ENCODE measurements around the gene EML6. TPM values are rescaled to one million over a fixed set of nuclear protein-coding genes. Genes with fewer than 3 reads are reported as not detected.
A peak's percentile ranks its signal among the peaks of the same experiment; 100 is the strongest.

Gene EML6
- polyA plus RNA-seq, 1 donor = 6.0 TPM

DNA sequence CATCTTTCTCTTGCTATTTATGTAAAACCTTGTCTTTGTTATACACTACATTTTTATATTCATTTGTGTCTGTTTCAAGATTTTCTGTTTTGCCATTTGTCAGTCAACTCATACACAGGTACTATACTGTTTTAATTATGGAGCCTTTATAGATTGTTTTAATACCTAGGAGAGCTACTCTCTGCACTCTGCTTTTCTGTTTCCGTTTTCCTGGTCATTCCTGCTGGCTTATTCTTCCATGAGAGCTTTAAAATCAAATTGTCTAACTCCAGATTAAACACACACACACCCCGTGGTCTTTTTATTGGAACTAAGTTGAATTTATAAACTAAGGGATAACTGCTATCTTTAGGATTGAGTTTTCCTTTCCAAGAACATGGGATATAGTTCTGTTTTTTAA lies 165.6 kb downstream of the EML6 start:
- no peaks in the 10 kb centered on the region for H3K4me1 ChIP-seq (ENCODE audit: control insufficient read depth, insufficient read depth, low read length)
- DNase-seq = no peak
- no peaks in the 10 kb centered on the region for H3K36me3 ChIP-seq (ENCODE audit: control insufficient read depth, insufficient read depth, low read length)
- no peak overlapping the region for H3K4me3 ChIP-seq (ENCODE audit: low read length)
- H3K9me3 ChIP-seq (ENCODE audit: control insufficient read depth, low read depth, low read length) = no peaks in the 10 kb centered on the region
- 87% methylated on average over 2 of the region's 2 CpGs for WGBS (ENCODE audit: insufficient coverage, low lambda C conversion rate)
- no peak overlapping the region for H3K27ac ChIP-seq (ENCODE audit: low read length)
- H3K27me3 ChIP-seq (ENCODE audit: control insufficient read depth, insufficient read depth, low read length) = no peaks in the 10 kb centered on the region

- no peak for DNase-seq
- 75% methylated on average over 2 of the region's 4 CpGs for WGBS (ENCODE audit: insufficient coverage, low lambda C conversion rate)
These were observed 168.4 kb downstream of the EML6 start for GRCh38 chr2:54891909-54892308.

DNA sequence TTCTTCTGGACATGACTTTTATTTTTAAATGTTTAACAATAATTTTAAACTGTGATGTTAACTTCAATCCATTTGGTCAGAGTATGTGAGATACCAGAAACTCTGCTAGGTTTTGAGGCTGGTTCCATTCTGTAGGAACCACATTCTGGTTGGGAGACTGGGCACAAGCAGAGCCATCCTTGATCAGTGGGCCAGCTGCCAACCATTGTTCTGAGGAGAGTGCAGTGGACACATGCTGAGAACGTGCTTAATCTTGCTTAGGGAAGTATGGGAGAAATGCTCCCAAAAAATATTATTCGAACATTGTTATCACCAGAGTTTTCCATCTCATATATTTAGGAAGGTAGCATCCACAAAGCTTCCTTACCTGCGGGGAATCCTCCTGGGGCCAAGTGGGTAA lies 171.0 kb downstream of the EML6 start:
- no peak for DNase-seq
- no peak overlapping the region for H3K27ac ChIP-seq (ENCODE audit: low read length)
- no peaks in the 10 kb centered on the region for H3K36me3 ChIP-seq (ENCODE audit: control insufficient read depth, insufficient read depth, low read length)
- WGBS (ENCODE audit: insufficient coverage, low lambda C conversion rate) = no CpG with 5 or more reads among the region's 3 CpGs
- H3K4me3 ChIP-seq (ENCODE audit: low read length) = no peak overlapping the region
- H3K9me3 ChIP-seq (ENCODE audit: control insufficient read depth, low read depth, low read length) = no peaks in the 10 kb centered on the region
- no peaks in the 10 kb centered on the region for H3K4me1 ChIP-seq (ENCODE audit: control insufficient read depth, insufficient read depth, low read length)
- H3K27me3 ChIP-seq (ENCODE audit: control insufficient read depth, insufficient read depth, low read length) = no peaks in the 10 kb centered on the region

More at GRCh38 chr2:54891909-54892308, 168.4 kb downstream of the EML6 start:
- Histone ChIP-seq H3K4me1 (ENCODE audit: control insufficient read depth, insufficient read depth, low read length) (no peaks in the 10 kb centered on the region), H3K27me3 (ENCODE audit: control insufficient read depth, insufficient read depth, low read length) (no peaks in the 10 kb centered on the region), H3K9me3 (ENCODE audit: control insufficient read depth, low read depth, low read length) (no peaks in the 10 kb centered on the region), H3K27ac (ENCODE audit: low read length) (no peak overlapping the region), H3K4me3 (ENCODE audit: low read length) (no peak overlapping the region), H3K36me3 (ENCODE audit: control insufficient read depth, insufficient read depth, low read length) (no peaks in the 10 kb centered on the region)

- Histone ChIP-seq H3K4me3 (ENCODE audit: low read length) (no peak overlapping the region), H3K36me3 (ENCODE audit: control insufficient read depth, insufficient read depth, low read length) (no peaks in the 10 kb centered on the region), H3K27me3 (ENCODE audit: control insufficient read depth, insufficient read depth, low read length) (no peaks in the 10 kb centered on the region), H3K4me1 (ENCODE audit: control insufficient read depth, insufficient read depth, low read length) (no peaks in the 10 kb centered on the region), H3K27ac (ENCODE audit: low read length) (peak overlapping the region; percentile 27), H3K9me3 (ENCODE audit: control insufficient read depth, low read depth, low read length) (no peaks in the 10 kb centered on the region)
- DNase-seq = no peak
- WGBS (ENCODE audit: insufficient coverage, low lambda C conversion rate) = no CpG with 5 or more reads among the region's 1 CpG
These were observed 172.3 kb downstream of the EML6 start for GRCh38 chr2:54895730-54896129.

DNA sequence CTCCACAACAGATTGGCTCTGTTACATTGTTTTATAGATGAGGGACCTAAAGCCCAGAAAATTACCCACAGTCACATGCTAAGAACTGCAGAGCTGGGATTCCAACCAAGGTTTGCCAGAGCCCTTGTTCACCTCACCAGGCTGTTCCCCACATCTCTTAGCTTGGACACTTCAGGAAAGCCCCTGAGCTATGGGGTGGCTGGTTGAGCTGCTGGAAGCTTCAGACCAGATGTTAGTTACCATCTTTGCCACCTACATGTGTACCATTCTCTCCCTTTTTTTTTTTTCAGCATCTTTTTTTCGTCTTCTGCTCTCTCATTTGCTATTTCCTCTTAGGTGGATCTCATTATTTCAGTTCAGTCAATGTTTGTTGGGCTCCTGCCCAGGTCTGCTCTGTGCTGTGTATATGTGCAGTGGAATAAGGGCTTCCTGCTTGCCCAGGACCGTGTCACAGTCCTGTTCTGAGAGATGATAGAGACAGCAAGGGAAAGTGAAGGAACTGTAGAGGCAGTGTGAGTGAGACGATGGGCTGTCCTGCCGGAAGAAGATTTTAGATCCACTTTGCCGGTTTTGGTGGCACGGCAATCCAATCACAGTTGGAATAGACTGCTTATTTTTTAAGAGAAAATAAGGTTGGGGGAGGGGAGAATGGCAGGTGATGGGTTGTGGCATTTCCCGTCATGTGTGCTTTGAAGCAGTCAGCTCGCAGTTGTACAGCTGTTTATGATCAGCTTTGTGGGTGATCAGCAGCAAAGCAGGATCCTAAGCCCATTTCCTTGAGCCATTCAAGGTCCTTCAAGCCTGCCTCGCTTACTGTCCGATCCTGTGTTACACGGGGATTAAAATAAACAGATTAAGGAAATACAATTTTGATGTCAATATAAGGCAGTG lies 174.2 kb downstream of the EML6 start:
- no peak overlapping the region for H3K27ac ChIP-seq (ENCODE audit: low read length)
- WGBS (ENCODE audit: insufficient coverage, low lambda C conversion rate) = no CpG with 5 or more reads among the region's 11 CpGs

GRCh38 chr2:54898456-54899226 lies 175.2 kb downstream of the EML6 start:
- Histone ChIP-seq H3K9me3 (ENCODE audit: control insufficient read depth, low read depth, low read length) (no peaks in the 10 kb centered on the region), H3K4me3 (ENCODE audit: low read length) (no peak overlapping the region), H3K27ac (ENCODE audit: low read length) (no peak overlapping the region), H3K27me3 (ENCODE audit: control insufficient read depth, insufficient read depth, low read length) (no peaks in the 10 kb centered on the region), H3K4me1 (ENCODE audit: control insufficient read depth, insufficient read depth, low read length) (peaks cover 13% of the 10 kb centered on the region), H3K36me3 (ENCODE audit: control insufficient read depth, insufficient read depth, low read length) (no peaks in the 10 kb centered on the region)
- 78% methylated on average over 4 of the region's 7 CpGs for WGBS (ENCODE audit: insufficient coverage, low lambda C conversion rate)
- DNase-seq = no peak

More for the DNA sequence above, 174.2 kb downstream of the EML6 start:
- Histone ChIP-seq H3K9me3 (ENCODE audit: control insufficient read depth, low read depth, low read length) (no peaks in the 10 kb centered on the region), H3K36me3 (ENCODE audit: control insufficient read depth, insufficient read depth, low read length) (no peaks in the 10 kb centered on the region), H3K4me3 (ENCODE audit: low read length) (no peak overlapping the region), H3K4me1 (ENCODE audit: control insufficient read depth, insufficient read depth, low read length) (peaks cover 10% of the 10 kb centered on the region), H3K27me3 (ENCODE audit: control insufficient read depth, insufficient read depth, low read length) (no peaks in the 10 kb centered on the region)
- DNase-seq = no peak

DNA sequence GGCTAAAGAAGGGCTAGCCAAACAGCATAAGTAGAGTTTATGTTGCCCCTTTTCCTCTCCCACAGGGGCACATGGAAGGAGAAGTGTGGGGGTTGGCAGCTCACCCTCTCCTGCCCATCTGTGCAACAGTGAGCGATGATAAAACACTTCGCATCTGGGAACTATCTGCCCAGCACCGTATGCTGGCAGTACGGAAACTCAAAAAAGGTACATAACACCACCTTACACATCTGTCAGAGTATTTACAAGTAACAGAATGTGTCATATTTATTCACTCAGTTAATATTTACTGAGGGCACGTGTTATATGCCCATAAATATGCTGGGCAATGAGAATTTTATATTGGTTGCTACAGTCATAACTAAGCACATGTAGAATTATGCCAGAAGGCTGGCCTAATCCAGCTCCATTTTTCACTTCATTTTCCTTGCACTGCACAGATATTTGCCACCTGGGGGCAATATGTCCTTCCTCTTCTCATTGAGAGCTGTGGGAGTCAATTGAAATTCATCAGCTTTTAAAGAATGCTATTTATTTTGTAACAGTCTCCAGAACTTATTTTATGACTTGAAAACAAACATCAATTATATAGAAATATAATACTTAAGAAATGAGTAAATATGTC lies 176.2 kb downstream of the EML6 start:
- no peaks in the 10 kb centered on the region for H3K36me3 ChIP-seq (ENCODE audit: control insufficient read depth, insufficient read depth, low read length)
- no CpG with 5 or more reads among the region's 5 CpGs for WGBS (ENCODE audit: insufficient coverage, low lambda C conversion rate)

DNA sequence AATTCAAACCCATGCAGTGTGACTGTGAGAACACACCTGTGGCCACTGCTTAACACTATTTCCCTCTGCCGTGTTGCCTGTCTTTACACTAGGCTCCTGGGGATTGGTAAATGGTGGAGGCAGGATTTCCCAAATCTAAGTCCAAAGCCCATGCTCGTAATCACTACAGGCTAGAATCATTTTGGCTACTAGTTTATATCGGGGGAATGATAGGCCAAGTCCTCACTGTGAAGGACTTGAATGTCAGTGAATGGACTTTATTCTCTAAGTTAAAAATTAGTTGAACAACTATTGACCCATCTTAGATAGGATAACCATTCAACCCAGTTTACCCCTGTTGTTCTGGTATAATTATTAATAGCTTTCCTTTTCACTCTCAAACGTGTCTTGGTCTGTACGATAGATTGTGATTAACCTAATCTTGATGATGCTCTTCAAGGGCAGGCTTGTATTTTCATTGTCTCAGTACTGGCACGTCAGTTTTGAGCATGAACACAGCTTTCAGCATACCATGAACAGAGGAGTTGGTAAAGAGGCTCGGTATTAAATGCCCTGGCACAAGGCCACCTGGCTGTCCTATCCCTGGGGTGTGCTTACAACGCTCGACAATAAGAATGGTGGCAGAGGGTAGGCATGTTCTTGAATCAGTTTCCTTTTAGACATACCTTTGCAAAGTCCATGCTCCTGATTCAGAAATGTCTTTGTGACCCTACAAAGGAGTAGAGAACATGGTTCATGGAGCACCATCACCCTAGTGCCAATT lies 177.9 kb downstream of the EML6 start:
- peak in 1 of 2 donors; percentile 34 for DNase-seq
- peak overlapping the region; percentile 11 for H3K27ac ChIP-seq (ENCODE audit: low read length)

More for the DNA sequence above, 176.2 kb downstream of the EML6 start:
- no peak overlapping the region for H3K4me3 ChIP-seq (ENCODE audit: low read length)
- no peak overlapping the region for H3K27ac ChIP-seq (ENCODE audit: low read length)
- H3K9me3 ChIP-seq (ENCODE audit: control insufficient read depth, low read depth, low read length) = no peaks in the 10 kb centered on the region
- H3K4me1 ChIP-seq (ENCODE audit: control insufficient read depth, insufficient read depth, low read length) = peaks cover 23% of the 10 kb centered on the region
- DNase-seq = peak; percentile 34 to 62
- H3K27me3 ChIP-seq (ENCODE audit: control insufficient read depth, insufficient read depth, low read length) = no peaks in the 10 kb centered on the region

GRCh38 chr2:54902763-54903162 lies 179.3 kb downstream of the EML6 start:
- WGBS (ENCODE audit: insufficient coverage, low lambda C conversion rate) = no CpG with 5 or more reads among the region's 7 CpGs
- Histone ChIP-seq H3K27me3 (ENCODE audit: control insufficient read depth, insufficient read depth, low read length) (no peaks in the 10 kb centered on the region), H3K4me1 (ENCODE audit: control insufficient read depth, insufficient read depth, low read length) (peaks cover 32% of the 10 kb centered on the region), H3K27ac (ENCODE audit: low read length) (no peak overlapping the region), H3K9me3 (ENCODE audit: control insufficient read depth, low read depth, low read length) (no peaks in the 10 kb centered on the region), H3K4me3 (ENCODE audit: low read length) (no peak overlapping the region), H3K36me3 (ENCODE audit: control insufficient read depth, insufficient read depth, low read length) (no peaks in the 10 kb centered on the region)
- DNase-seq = no peak

More for the DNA sequence above, 177.9 kb downstream of the EML6 start:
- 0% methylated on average over 2 of the region's 9 CpGs for WGBS (ENCODE audit: insufficient coverage, low lambda C conversion rate)
- Histone ChIP-seq H3K27me3 (ENCODE audit: control insufficient read depth, insufficient read depth, low read length) (no peaks in the 10 kb centered on the region), H3K9me3 (ENCODE audit: control insufficient read depth, low read depth, low read length) (no peaks in the 10 kb centered on the region), H3K4me1 (ENCODE audit: control insufficient read depth, insufficient read depth, low read length) (peaks cover 32% of the 10 kb centered on the region), H3K4me3 (ENCODE audit: low read length) (no peak overlapping the region), H3K36me3 (ENCODE audit: control insufficient read depth, insufficient read depth, low read length) (no peaks in the 10 kb centered on the region)

Data from large intestine (tissue), 3 donors.